GM21526 (cell line): ENCODE results near the gene NPHP4.

Source experiments
- ATAC-seq: cut with Tn5 transposase; IDR thresholded peaks from one replicate; pipeline ENCODE4 v1.9.1; 2021; ENCODE audit warnings: moderate library complexity; ENCODE audit not compliant: unreplicated experiment, low FRiP score

The NPHP4 gene

GRCh38 chr1:5839881-5840550, 152.2 kb downstream of the NPHP4 start:
- ATAC-seq = no peak

GRCh38 chr1:5839161-5839880, 152.9 kb downstream of the NPHP4 start:
- no peak for ATAC-seq

- no peak for ATAC-seq
Observed at GRCh38 chr1:5837976-5838653, 154.1 kb downstream of the NPHP4 start.

- no peak for ATAC-seq
Observed at GRCh38 chr1:5836776-5837440, 155.3 kb downstream of the NPHP4 start.

GRCh38 chr1:5835179-5835562, 157.1 kb downstream of the NPHP4 start:
- no peak for ATAC-seq

GRCh38 chr1:5834477-5835178, 157.6 kb downstream of the NPHP4 start:
- ATAC-seq = no peak

GRCh38 chr1:5833911-5834310, 158.3 kb downstream of the NPHP4 start:
- ATAC-seq = no peak

- ATAC-seq = no peak
Observed at GRCh38 chr1:5832916-5833895, 159.0 kb downstream of the NPHP4 start.

GRCh38 chr1:5831600-5832335, 160.5 kb downstream of the NPHP4 start:
- ATAC-seq = no peak

- no peak for ATAC-seq
Observed at GRCh38 chr1:5830771-5831599, 161.2 kb downstream of the NPHP4 start.

GRCh38 chr1:5829414-5829813, 162.8 kb downstream of the NPHP4 start:
- ATAC-seq = no peak

GRCh38 chr1:5828308-5828935, 163.8 kb downstream of the NPHP4 start:
- no peak for ATAC-seq

GRCh38 chr1:5827516-5827915, 164.7 kb downstream of the NPHP4 start:
- no peak for ATAC-seq

- no peak for ATAC-seq
Observed at GRCh38 chr1:5826601-5827000, 165.6 kb downstream of the NPHP4 start.

- ATAC-seq = no peak
Observed at GRCh38 chr1:5822726-5823125, 169.5 kb downstream of the NPHP4 start.

GRCh38 chr1:5822266-5822665, 170.0 kb downstream of the NPHP4 start:
- no peak for ATAC-seq

GRCh38 chr1:5821540-5822176, 170.6 kb downstream of the NPHP4 start:
- ATAC-seq = no peak
